Measurements from ENCODE around the gene DPP9. TPM values are rescaled to one million over a fixed set of nuclear protein-coding genes. Genes with fewer than 3 reads are reported as not detected.

DPP9 gene
- polyA plus RNA-seq, 1 of the 3 experiments (the other 2 are of a cell fraction), result 17.1 TPM

GRCh38 chr19:4640247-4641000 is 83.2 kb downstream of the DPP9 start:
- TF ChIP-seq GATA2 (CRISPR knock-in tag; IDR thresholded peaks at IDR 0.05) (no peak), FOSL2 (IDR thresholded peaks at IDR 0.05; ENCODE audit: borderline replicate concordance, low read depth) (no peak), RCOR1 (IDR thresholded peaks at IDR 0.05; ENCODE audit: low read length) (no peak), EZH2phosphoT487 (IDR thresholded peaks at IDR 0.05; ENCODE audit: borderline replicate concordance, low read depth) (no peak), PBX3 (IDR thresholded peaks at IDR 0.05) (no peak), USF1 (IDR thresholded peaks at IDR 0.05; ENCODE audit: borderline replicate concordance, low read depth) (no peak), TAF1 (IDR thresholded peaks at IDR 0.05; ENCODE audit: borderline replicate concordance, low read depth, low read length) (no peak), NRF1 (IDR thresholded peaks at IDR 0.05; ENCODE audit: low read depth, low read length) (no peak), SIN3A (IDR thresholded peaks at IDR 0.05; ENCODE audit: borderline replicate concordance, low read depth, low read length) (no peak)
- Histone ChIP-seq H4K20me1 (ENCODE audit: insufficient read depth) (no peaks in the 10 kb centered on the region), H3K9me2 (no peaks in the 10 kb centered on the region), H3K4me2 (peak overlapping the region; percentile 100), H3K4me1 (ENCODE audit: control insufficient read depth in 1 of 2, insufficient read depth in 2 of 2, low read depth in 1 of 2, low read length in 1 of 2) (peaks cover 3 to 20% of the 10 kb centered on the region in 2 experiments; a peak in 1 of 4 replicates), H3K27me3 (ENCODE audit: insufficient read depth) (no peaks in the 10 kb centered on the region), H3K79me2 (ENCODE audit: insufficient read depth) (peaks cover 23% of the 10 kb centered on the region), H3K9me3 (no peaks in the 10 kb centered on the region), H3F3A (replicated peaks; ENCODE audit: insufficient read depth) (peaks cover 11% of the 10 kb centered on the region), H3K9ac (peak overlapping the region; percentile 85; the same call in 1 of the 2 replicates), H3K4me3 (ENCODE audit: low read depth in 2 of 2, low read length in 1 of 2) (peak overlapping the region; percentile 72 to 89), H3K36me3 (replicated peaks in 1 of 2; ENCODE audit: control insufficient read depth in 1 of 2, insufficient read depth in 2 of 2, low read length in 1 of 2) (no peaks in the 10 kb centered on the region), H2AFZ (ENCODE audit: low read depth) (no peak overlapping the region), H3K27ac (ENCODE audit: low read depth in 2 of 2, low read length in 1 of 2) (no peak overlapping the region)
- WGBS (ENCODE audit: low lambda C conversion rate), result 78% methylated on average over 6 of the region's 17 CpGs
- no peak for DNase-seq
- ChIA-PET POLR2A (interaction anchor here (0.6 to 0.7 kb wide), 2 partner anchors 17 to 29 kb away, joined by 3 read pairs; no protein-coding TSS in a partner anchor), CTCF (interaction anchor here (0.6 to 2.7 kb wide), 8 partner anchors 33 to 1409 kb away, joined by 3 to 10 read pairs (median 3); no protein-coding TSS in a partner anchor)

GRCh38 chr19:4639531-4640246 is 84.0 kb downstream of the DPP9 start:
- TF ChIP-seq SIN3A (IDR thresholded peaks at IDR 0.05; ENCODE audit: borderline replicate concordance, low read depth, low read length), result no peak
- no peak for TF ChIP-seq RFX5 (IDR thresholded peaks at IDR 0.05; ENCODE audit: low read length)
- TF ChIP-seq USF2 (IDR thresholded peaks at IDR 0.05; ENCODE audit: borderline replicate concordance, low read depth, low read length), result no peak
- no peaks in the 10 kb centered on the region for H4K20me1 ChIP-seq (ENCODE audit: insufficient read depth)
- no peaks in the 10 kb centered on the region for H3K9me3 ChIP-seq
- H3K4me2 ChIP-seq, result peak overlapping the region; percentile 100
- CTCF ChIA-PET, result interaction anchor here (0.6 to 2.7 kb wide), 5 partner anchors 32 to 170 kb away, joined by 3 to 10 read pairs (median 3); no protein-coding TSS in a partner anchor
- H3K27me3 ChIP-seq (ENCODE audit: insufficient read depth), result no peaks in the 10 kb centered on the region
- peaks cover 3 to 20% of the 10 kb centered on the region in 2 experiments; a peak in 1 of 4 replicates for H3K4me1 ChIP-seq (ENCODE audit: control insufficient read depth in 1 of 2, insufficient read depth in 2 of 2, low read depth in 1 of 2, low read length in 1 of 2)
- H2AFZ ChIP-seq (ENCODE audit: low read depth), result peak overlapping the region; percentile 83; the same call in 1 of the 2 replicates
- peak overlapping the region; percentile 85 for H3K9ac ChIP-seq
- peaks cover 15% of the 10 kb centered on the region for H3F3A ChIP-seq (replicated peaks; ENCODE audit: insufficient read depth)
- peak; percentile 74 for DNase-seq
- POLR2A ChIA-PET, result interaction anchor here (0.6 to 0.7 kb wide), 2 partner anchors 16 to 30 kb away, joined by 3 read pairs; no protein-coding TSS in a partner anchor
- peaks cover 23% of the 10 kb centered on the region for H3K79me2 ChIP-seq (ENCODE audit: insufficient read depth)
- H3K4me3 ChIP-seq (ENCODE audit: low read depth in 2 of 2, low read length in 1 of 2), result peak overlapping the region; percentile 72 to 89
- peak overlapping the region in 1 of 2 experiments; percentile 41; a peak in 1 of 4 replicates for H3K27ac ChIP-seq (ENCODE audit: low read depth in 2 of 2, low read length in 1 of 2)
- no peaks in the 10 kb centered on the region for H3K36me3 ChIP-seq (replicated peaks in 1 of 2; ENCODE audit: control insufficient read depth in 1 of 2, insufficient read depth in 2 of 2, low read length in 1 of 2)
- no peaks in the 10 kb centered on the region for H3K9me2 ChIP-seq
- 10% methylated on average over 12 of the region's 39 CpGs for WGBS (ENCODE audit: low lambda C conversion rate)
